Loucy (cell line): ENCODE measurements around the gene RRN3.
"Not testable (repeated sequence)": the region's sequence is repeated elsewhere in the genome, so short reads cannot be mapped to it uniquely, and the experiment has no call there.

Experiments used
- H2AFZ ChIP-seq: fragments of 200-600 bp; sonication (generic); 2 replicates; pipeline ENCODE4 v1.6.0; 2016; ENCODE audit warnings: antibody characterized with exemption, mild to moderate bottlenecking, low read length, moderate library complexity
- H3F3A ChIP-seq: fragments of 200-600 bp; 2 replicates; pipeline ENCODE4 v1.6.0; 2016; ENCODE audit warnings: antibody characterized with exemption, low read depth, mild to moderate bottlenecking
- H3K27me3 ChIP-seq: fragments of 200-600 bp; sonication (generic); 2 replicates; pipeline ENCODE4 v1.6.1; 2014; ENCODE audit warnings: low read length, mild to moderate bottlenecking; ENCODE audit not compliant: insufficient read depth, poor library complexity, severe bottlenecking
- H3K36me3 ChIP-seq: fragments of 200-600 bp; sonication (generic); 2 replicates; pipeline ENCODE4 v1.6.1; 2016; ENCODE audit warnings: low read length; ENCODE audit not compliant: insufficient read depth
- H3K4me1 ChIP-seq: fragments of 200-600 bp; sonication (generic); 2 replicates; pipeline ENCODE4 v1.5.1; 2014; ENCODE audit warnings: low read length, mild to moderate bottlenecking; ENCODE audit not compliant: insufficient read depth, poor library complexity, severe bottlenecking
- H3K4me2 ChIP-seq: fragments of 200-600 bp; sonication (generic); 2 replicates; pipeline ENCODE4 v1.6.0; 2014; ENCODE audit warnings: antibody characterized with exemption, low read length, low read depth, mild to moderate bottlenecking; ENCODE audit not compliant: poor library complexity, severe bottlenecking
- H3K4me3 ChIP-seq: fragments of 200-600 bp; sonication (generic); 2 replicates; pipeline ENCODE4 v1.5.1; 2014; ENCODE audit warnings: low read length, mild to moderate bottlenecking, mixed read lengths; ENCODE audit not compliant: poor library complexity, severe bottlenecking
- H3K79me2 ChIP-seq: fragments of 200-600 bp; sonication (generic); 2 replicates; pipeline ENCODE4 v1.6.1; 2014; ENCODE audit warnings: low read length; ENCODE audit not compliant: insufficient read depth
- H3K9ac ChIP-seq: fragments of 200-600 bp; sonication (generic); 2 replicates; pipeline ENCODE4 v1.6.0; 2014; ENCODE audit warnings: mild to moderate bottlenecking, low read depth, low read length, moderate library complexity; ENCODE audit not compliant: poor library complexity, severe bottlenecking
- H3K9me2 ChIP-seq: fragments of 200-600 bp; sonication (generic); replicated peaks from 2 replicates; pipeline ENCODE4 v1.6.1; 2016; ENCODE audit warnings: low read depth, low read length, mixed read lengths
- H3K9me3 ChIP-seq: fragments of 200-600 bp; sonication (generic); 2 replicates; pipeline ENCODE4 v1.6.1; 2014; ENCODE audit warnings: mild to moderate bottlenecking, antibody characterized with exemption, low read length, low read depth; ENCODE audit not compliant: insufficient read depth
- H4K20me1 ChIP-seq: fragments of 200-600 bp; sonication (generic); 2 replicates; pipeline ENCODE4 v1.6.0; 2014; ENCODE audit warnings: antibody characterized with exemption, low read length, mild to moderate bottlenecking; ENCODE audit not compliant: insufficient read depth, poor library complexity, severe bottlenecking
- CTCF ChIP-seq: fragments of 200-600 bp; sonication (generic); conservative IDR thresholded peaks from 2 replicates; pipeline ENCODE4 v1.5.1; 2014; ENCODE audit warnings: mild to moderate bottlenecking, antibody characterized with exemption, low read length

The RRN3 gene

GRCh38 chr16:15096583-15096972 is 2.5 kb upstream of the RRN3 start:
- H3K36me3 ChIP-seq, H3F3A ChIP-seq, H3K4me2 ChIP-seq, H3K4me3 ChIP-seq, H3K4me1 ChIP-seq, H3K27me3 ChIP-seq, H3K9me3 ChIP-seq, H2AFZ ChIP-seq, H4K20me1 ChIP-seq, H3K9ac ChIP-seq, H3K9me2 ChIP-seq: not testable (repeated sequence)
- H3K79me2 ChIP-seq: peaks cover 15% of the 10 kb centered on the region

- not testable (repeated sequence) for H3K36me3 ChIP-seq, H4K20me1 ChIP-seq, H3K4me1 ChIP-seq, H3F3A ChIP-seq, H3K27me3 ChIP-seq, H3K9me3 ChIP-seq, H3K9me2 ChIP-seq
- peaks cover 15% of the 10 kb centered on the region for H3K79me2 ChIP-seq
- peak overlapping the region; percentile 62 for H3K4me2 ChIP-seq
- H3K4me3 ChIP-seq: peak overlapping the region; percentile 84
- H2AFZ ChIP-seq: 0 out of 2 replicates have a peak overlapping the region, but pooled peaks have one; percentile 49
- peak overlapping the region; percentile 77 for H3K9ac ChIP-seq
Measured at GRCh38 chr16:15093571-15093954, 509 bp downstream of the RRN3 start.

GRCh38 chr16:15090663-15091269 is 3.3 kb downstream of the RRN3 start:
- not testable (repeated sequence) for H3K4me3 ChIP-seq, H3K4me2 ChIP-seq, H3K27me3 ChIP-seq, H2AFZ ChIP-seq, H3K4me1 ChIP-seq, H3F3A ChIP-seq, H3K9me3 ChIP-seq, H3K9ac ChIP-seq, H4K20me1 ChIP-seq, H3K9me2 ChIP-seq, H3K36me3 ChIP-seq
- H3K79me2 ChIP-seq: peaks cover 15% of the 10 kb centered on the region
- peak; percentile 26; the same call in 1 of the 2 replicates for TF ChIP-seq CTCF

- H3K79me2 ChIP-seq, H3K4me2 ChIP-seq, H3K9me3 ChIP-seq, H3F3A ChIP-seq, H4K20me1 ChIP-seq, H3K9me2 ChIP-seq, H3K4me1 ChIP-seq, H3K27me3 ChIP-seq, H3K36me3 ChIP-seq, H2AFZ ChIP-seq, H3K4me3 ChIP-seq, H3K9ac ChIP-seq: not testable (repeated sequence)
Measured at GRCh38 chr16:15082788-15083187, 11.3 kb downstream of the RRN3 start.

GRCh38 chr16:15080883-15081282 is 13.2 kb downstream of the RRN3 start:
- not testable (repeated sequence) for H3K27me3 ChIP-seq

GRCh38 chr16:15076161-15076560 is 17.9 kb downstream of the RRN3 start:
- not testable (repeated sequence) for H4K20me1 ChIP-seq, H2AFZ ChIP-seq, H3K79me2 ChIP-seq, H3K36me3 ChIP-seq, H3K4me1 ChIP-seq, H3F3A ChIP-seq, H3K9ac ChIP-seq, H3K4me3 ChIP-seq, H3K4me2 ChIP-seq, H3K9me3 ChIP-seq, H3K9me2 ChIP-seq, H3K27me3 ChIP-seq

More at GRCh38 chr16:15080883-15081282, 13.2 kb downstream of the RRN3 start:
- H4K20me1 ChIP-seq, H3K79me2 ChIP-seq, H3K4me3 ChIP-seq, H3F3A ChIP-seq, H2AFZ ChIP-seq, H3K9ac ChIP-seq, H3K4me1 ChIP-seq, H3K36me3 ChIP-seq, H3K9me3 ChIP-seq, H3K4me2 ChIP-seq, H3K9me2 ChIP-seq: not testable (repeated sequence)
